ENCODE measurements around the gene HIRA.
"Not testable (repeated sequence)": the region's sequence is repeated elsewhere in the genome, so short reads cannot be mapped to it uniquely, and the experiment has no call there.

The HIRA gene

GRCh38 chr22:19382240-19382639 lies 49.3 kb downstream of the HIRA start:
- no peak for FAIRE-seq

GRCh38 chr22:19378344-19378674 lies 53.2 kb downstream of the HIRA start:
- FAIRE-seq = no peak

GRCh38 chr22:19377565-19378343 lies 53.8 kb downstream of the HIRA start:
- no peak for FAIRE-seq

GRCh38 chr22:19376971-19377370 lies 54.6 kb downstream of the HIRA start:
- no peak for FAIRE-seq

GRCh38 chr22:19376247-19376646 lies 55.3 kb downstream of the HIRA start:
- FAIRE-seq = no peak

- FAIRE-seq = no peak
Observed at GRCh38 chr22:19375435-19375834, 56.1 kb downstream of the HIRA start.

GRCh38 chr22:19374410-19374809 lies 57.1 kb downstream of the HIRA start:
- FAIRE-seq = no peak

- FAIRE-seq = no peak
Observed at GRCh38 chr22:19373450-19373849, 58.1 kb downstream of the HIRA start.

GRCh38 chr22:19371893-19372292 lies 59.6 kb downstream of the HIRA start:
- no peak for FAIRE-seq

GRCh38 chr22:19368876-19369275 lies 62.7 kb downstream of the HIRA start:
- no peak for FAIRE-seq

- FAIRE-seq = no peak
Observed at GRCh38 chr22:19367763-19368367, 63.7 kb downstream of the HIRA start.

GRCh38 chr22:19363541-19363940 lies 68.0 kb downstream of the HIRA start:
- FAIRE-seq = not testable (repeated sequence)

- no peak for FAIRE-seq
Observed at GRCh38 chr22:19361501-19362103, 69.9 kb downstream of the HIRA start.

- FAIRE-seq = no peak
Observed at GRCh38 chr22:19360862-19361261, 70.7 kb downstream of the HIRA start.

- no peak for FAIRE-seq
Observed at GRCh38 chr22:19360300-19360792, 71.2 kb downstream of the HIRA start.

- FAIRE-seq = no peak
Observed at GRCh38 chr22:19359554-19360299, 71.8 kb downstream of the HIRA start.

- FAIRE-seq = no peak
Observed at GRCh38 chr22:19358703-19359553, 72.6 kb downstream of the HIRA start.

GRCh38 chr22:19358195-19358594 lies 73.3 kb downstream of the HIRA start:
- no peak for FAIRE-seq

GRCh38 chr22:19357270-19358105 lies 74.0 kb downstream of the HIRA start:
- FAIRE-seq = no peak

GRCh38 chr22:19356708-19357269 lies 74.7 kb downstream of the HIRA start:
- FAIRE-seq = no peak
